Caco-2 (cell line): ENCODE measurements around the gene CMTM7. TPM values are rescaled to one million over a fixed set of nuclear protein-coding genes. Genes with fewer than 3 reads are reported as not detected.

Source experiments
- BruUV-seq: library from RNA; stranded (reverse); fragments of 400-500 nt; replicated peaks from 2 replicates; lab custom pipeline; 2021; lab: Mats Ljungman, UMichigan
- CTCF ChIA-PET: fragments of 300-600 bp; sonication (Branson Sonifier 250); formaldehyde crosslinking; loops from one replicate; lab custom pipeline; 2022; ENCODE audit warnings: antibody characterized with exemption; lab: Charles Lee
- POLR2A ChIA-PET: fragments of 300-600 bp; sonication (Branson Sonifier 250); formaldehyde crosslinking; loops from one replicate; lab custom pipeline; 2022; ENCODE audit warnings: antibody characterized with exemption; lab: Charles Lee
- DNase-seq, 2 experiments: peaks; one replicate each; pipeline versions ENCODE4 v3.0.0 to v3.0.0-alpha.2; 2020 to 2022
- H3K27me3 ChIP-seq: replicated peaks from 2 replicates; pipeline ENCODE4 v1.6.0; 2011; ENCODE audit warnings: low read length; ENCODE audit not compliant: control insufficient read depth, insufficient read depth
- H3K36me3 ChIP-seq: 2 replicates; pipeline ENCODE4 v1.5.1; 2011; ENCODE audit warnings: low read length; ENCODE audit not compliant: control insufficient read depth, insufficient read depth
- H3K4me1 ChIP-seq: fragments of 250-450 bp; sonication (Bioruptor Pico); 2 replicates; pipeline ENCODE4 v1.5.1; 2020; ENCODE audit warnings: mild to moderate bottlenecking
- H3K4me3 ChIP-seq: 2 replicates; pipeline ENCODE4 v1.5.1; 2011; ENCODE audit warnings: low read depth, mild to moderate bottlenecking, control low read depth, low read length
- H3K9me3 ChIP-seq: fragments of 250-450 bp; sonication (Bioruptor Pico); 2 replicates; pipeline ENCODE4 v1.5.1; 2020; ENCODE audit warnings: mild to moderate bottlenecking, moderate library complexity
- H3K27ac Mint-ChIP-seq: one replicate; pipeline ENCODE4 v1.8.0; 2022; ENCODE audit warnings: mixed read lengths; ENCODE audit not compliant: unreplicated experiment
- H3K27me3 Mint-ChIP-seq: one replicate; pipeline ENCODE4 v1.8.0; 2022; ENCODE audit warnings: mixed read lengths; ENCODE audit not compliant: insufficient read depth, unreplicated experiment
- H3K36me3 Mint-ChIP-seq: one replicate; pipeline ENCODE4 v1.8.0; 2022; ENCODE audit warnings: mild to moderate bottlenecking, mixed read lengths; ENCODE audit not compliant: insufficient read depth, unreplicated experiment
- H3K4me1 Mint-ChIP-seq: one replicate; pipeline ENCODE4 v1.8.0; 2022; ENCODE audit warnings: low read depth, mixed read lengths; ENCODE audit not compliant: unreplicated experiment
- H3K4me3 Mint-ChIP-seq: one replicate; pipeline ENCODE4 v1.8.0; 2022; ENCODE audit warnings: mild to moderate bottlenecking, moderate library complexity, mixed read lengths; ENCODE audit not compliant: unreplicated experiment
- H3K9me3 Mint-ChIP-seq: one replicate; pipeline ENCODE4 v1.8.0; 2022; ENCODE audit warnings: mixed read lengths; ENCODE audit not compliant: unreplicated experiment
- intact Hi-C: fragments of 100-400 bp; cut with micrococcal nuclease; formaldehyde crosslinking; loops from one replicate; pipeline ENCODE4 v1.10.0; 2022; ENCODE audit not compliant: unreplicated experiment
- total RNA-seq: library from RNA; stranded (reverse); gene quantifications from 2 replicates; pipeline ENCODE4 v1.2.3, GENCODE V29; 2022
- TF ChIP-seq, protein P1 (sequence below), 2 experiments: fragments of 200-600 bp in 1 of 2; IDR thresholded peaks; 1 replicate in 1 of 2; 2 replicates in 1 of 2; pipeline versions ENCODE4 v1.5.1 to v1.8.0; 2011 to 2022; ENCODE audit warnings: antibody characterized with exemption in 1 of 2, control low read depth in 1 of 2, inconsistent platforms in 1 of 2, low read depth in 1 of 2, low read length in 1 of 2, mild to moderate bottlenecking in 1 of 2, moderate library complexity in 1 of 2; ENCODE audit not compliant: insufficient read depth in 1 of 2, severe bottlenecking in 1 of 2, unreplicated experiment in 1 of 2

Gene CMTM7
- total RNA-seq, 1 experiment from 2014 or later: 27.0 TPM

DNA sequence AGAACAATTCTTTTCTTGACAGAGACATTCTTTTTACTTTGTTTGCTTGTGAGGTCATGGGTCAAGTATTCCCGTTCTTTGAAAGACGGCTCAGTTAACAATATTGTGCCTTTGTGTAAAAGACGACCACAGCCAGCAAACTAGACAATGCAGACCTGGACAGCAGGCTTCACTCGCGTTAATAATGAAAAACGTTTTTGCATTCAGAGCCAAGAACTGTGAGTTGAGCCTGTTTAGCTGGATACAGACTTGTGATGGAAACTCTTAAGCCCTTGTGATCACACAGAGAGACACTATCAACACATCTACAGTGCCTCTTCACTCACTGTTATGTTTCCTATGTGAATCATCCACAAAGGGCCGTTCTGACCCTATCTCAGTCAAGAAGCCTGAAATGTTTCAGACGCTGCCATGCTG is 37.3 kb upstream of the CMTM7 start:
- POLR2A ChIA-PET: no interaction called here
- peaks cover 53% of the 10 kb centered on the region for H3K4me1 ChIP-seq
- peak overlapping the region; percentile 21 for H3K4me3 Mint-ChIP-seq
- peaks cover 10% of the 10 kb centered on the region for H3K9me3 Mint-ChIP-seq
- DNase-seq: peak in 1 of 2 experiments; percentile 65
- no TSS peak for BruUV-seq
- peak overlapping the region; percentile 72 for H3K27ac Mint-ChIP-seq
- CTCF ChIA-PET: no interaction called here
- no peak overlapping the region for H3K4me3 ChIP-seq
- intact Hi-C loops: no loop called here
- H3K36me3 Mint-ChIP-seq: peaks cover 21% of the 10 kb centered on the region
- peaks cover 5% of the 10 kb centered on the region; the same call in 1 of the 2 replicates for H3K9me3 ChIP-seq
- TF ChIP-seq, protein P1, sequence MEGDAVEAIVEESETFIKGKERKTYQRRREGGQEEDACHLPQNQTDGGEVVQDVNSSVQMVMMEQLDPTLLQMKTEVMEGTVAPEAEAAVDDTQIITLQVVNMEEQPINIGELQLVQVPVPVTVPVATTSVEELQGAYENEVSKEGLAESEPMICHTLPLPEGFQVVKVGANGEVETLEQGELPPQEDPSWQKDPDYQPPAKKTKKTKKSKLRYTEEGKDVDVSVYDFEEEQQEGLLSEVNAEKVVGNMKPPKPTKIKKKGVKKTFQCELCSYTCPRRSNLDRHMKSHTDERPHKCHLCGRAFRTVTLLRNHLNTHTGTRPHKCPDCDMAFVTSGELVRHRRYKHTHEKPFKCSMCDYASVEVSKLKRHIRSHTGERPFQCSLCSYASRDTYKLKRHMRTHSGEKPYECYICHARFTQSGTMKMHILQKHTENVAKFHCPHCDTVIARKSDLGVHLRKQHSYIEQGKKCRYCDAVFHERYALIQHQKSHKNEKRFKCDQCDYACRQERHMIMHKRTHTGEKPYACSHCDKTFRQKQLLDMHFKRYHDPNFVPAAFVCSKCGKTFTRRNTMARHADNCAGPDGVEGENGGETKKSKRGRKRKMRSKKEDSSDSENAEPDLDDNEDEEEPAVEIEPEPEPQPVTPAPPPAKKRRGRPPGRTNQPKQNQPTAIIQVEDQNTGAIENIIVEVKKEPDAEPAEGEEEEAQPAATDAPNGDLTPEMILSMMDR (IDR thresholded peaks at IDR 0.05; ENCODE audit: insufficient read depth in 1 of 2, low read depth in 1 of 2, low read length in 1 of 2, severe bottlenecking in 1 of 2, unreplicated experiment in 1 of 2): no peak
- H3K27me3 Mint-ChIP-seq: no peaks in the 10 kb centered on the region
- H3K4me1 Mint-ChIP-seq: peaks cover 47% of the 10 kb centered on the region
- H3K36me3 ChIP-seq: no peaks in the 10 kb centered on the region; the same call in 1 of the 2 replicates
- H3K27me3 ChIP-seq: no peaks in the 10 kb centered on the region

DNA sequence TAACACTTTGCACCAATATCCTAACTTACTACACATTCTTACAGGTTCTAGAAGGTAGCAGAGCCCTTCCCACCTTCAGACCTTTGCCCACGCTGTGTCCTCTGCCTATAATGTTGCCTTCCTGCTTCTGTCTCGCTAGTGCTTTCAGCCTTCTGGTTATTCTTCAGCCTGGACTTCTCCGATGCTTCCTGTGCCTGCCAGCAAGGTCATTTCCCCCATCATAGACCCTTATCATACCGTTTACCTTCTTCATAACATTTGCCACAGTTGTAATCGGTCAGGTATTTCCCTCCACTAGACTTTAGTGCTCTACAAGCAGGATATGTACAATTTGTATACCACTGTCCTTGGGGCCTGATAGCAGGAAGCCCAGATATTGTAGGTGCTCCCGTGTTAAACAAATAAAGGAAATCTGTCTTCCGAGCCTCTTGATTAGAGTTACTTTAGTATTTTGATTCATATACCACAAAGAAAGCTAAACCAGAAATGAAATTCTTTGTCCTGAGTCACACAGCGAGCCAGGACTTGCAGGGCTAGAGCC is 35.8 kb upstream of the CMTM7 start:
- intact Hi-C loops: no loop called here
- H3K9me3 ChIP-seq: peaks cover 5% of the 10 kb centered on the region; the same call in 1 of the 2 replicates
- ChIA-PET CTCF (no interaction called here), POLR2A (no interaction called here)
- no peaks in the 10 kb centered on the region for H3K27me3 Mint-ChIP-seq
- H3K4me1 Mint-ChIP-seq: peaks cover 51% of the 10 kb centered on the region
- peaks cover 10% of the 10 kb centered on the region for H3K9me3 Mint-ChIP-seq
- no peak overlapping the region for H3K4me3 ChIP-seq
- peaks cover 28% of the 10 kb centered on the region for H3K36me3 Mint-ChIP-seq
- TF ChIP-seq, protein P1 (IDR thresholded peaks at IDR 0.05; ENCODE audit: insufficient read depth in 1 of 2, low read depth in 1 of 2, low read length in 1 of 2, severe bottlenecking in 1 of 2, unreplicated experiment in 1 of 2): no peak
- peak overlapping the region; percentile 72 for H3K27ac Mint-ChIP-seq
- H3K4me3 Mint-ChIP-seq: peak overlapping the region; percentile 21
- no peaks in the 10 kb centered on the region; the same call in 1 of the 2 replicates for H3K36me3 ChIP-seq
- DNase-seq: no peak
- no TSS peak for BruUV-seq
- H3K27me3 ChIP-seq: no peaks in the 10 kb centered on the region
- H3K4me1 ChIP-seq: peaks cover 65% of the 10 kb centered on the region

DNA sequence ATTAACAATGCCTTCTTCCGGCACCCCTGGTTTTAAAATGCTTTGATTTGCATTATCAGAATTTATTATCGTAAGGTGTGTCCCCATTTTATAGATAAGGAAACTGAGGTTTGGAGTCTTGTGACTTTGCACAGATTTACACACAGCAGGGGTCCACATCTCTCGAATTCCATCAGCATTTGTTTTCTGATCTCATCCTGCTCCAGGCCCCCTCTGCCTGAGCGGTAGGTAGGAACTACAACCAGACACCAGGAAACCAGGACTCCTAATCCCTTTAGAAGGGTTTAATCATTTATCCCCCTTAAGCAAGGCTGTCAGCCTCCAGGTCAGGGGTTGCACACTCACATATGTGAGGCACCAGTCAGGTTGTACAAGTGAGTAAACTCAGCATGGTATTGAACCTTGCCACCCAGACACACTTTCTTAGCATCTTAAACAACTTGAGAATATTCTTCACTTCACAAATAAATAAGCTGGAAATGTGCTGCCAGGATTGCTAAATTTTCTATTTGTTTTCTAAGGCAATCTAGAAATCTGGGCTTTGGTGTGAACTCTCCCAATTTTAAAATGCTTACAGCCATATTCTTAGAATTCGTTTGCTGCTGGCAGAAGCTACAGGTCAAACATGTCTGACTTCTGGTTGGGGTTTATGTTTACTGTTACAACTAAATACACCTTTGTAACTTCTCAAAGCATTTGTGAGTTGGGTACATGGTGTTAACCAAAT is 31.7 kb upstream of the CMTM7 start:
- H3K27ac Mint-ChIP-seq: peak overlapping the region; percentile 34
- peaks cover 28% of the 10 kb centered on the region for H3K36me3 Mint-ChIP-seq

More for the DNA sequence above, 31.7 kb upstream of the CMTM7 start:
- POLR2A ChIA-PET: no interaction called here
- Mint-ChIP-seq H3K9me3 (no peaks in the 10 kb centered on the region), H3K4me1 (peaks cover 32% of the 10 kb centered on the region), H3K27me3 (no peaks in the 10 kb centered on the region), H3K4me3 (peak overlapping the region; percentile 27)
- no peak overlapping the region for H3K4me3 ChIP-seq
- TF ChIP-seq, protein P1 (IDR thresholded peaks at IDR 0.05; ENCODE audit: insufficient read depth in 1 of 2, low read depth in 1 of 2, low read length in 1 of 2, severe bottlenecking in 1 of 2, unreplicated experiment in 1 of 2): no peak
- H3K36me3 ChIP-seq: peaks cover 2% of the 10 kb centered on the region; the same call in 1 of the 2 replicates
- no TSS peak for BruUV-seq
- intact Hi-C loops: no loop called here
- H3K4me1 ChIP-seq: peaks cover 50% of the 10 kb centered on the region
- no peaks in the 10 kb centered on the region for H3K27me3 ChIP-seq
- no peaks in the 10 kb centered on the region for H3K9me3 ChIP-seq
- peak; percentile 50 to 66 for DNase-seq
- CTCF ChIA-PET: no interaction called here
